HG03342 (cell line): ENCODE results near the gene PTPN23.
A peak's percentile ranks its signal among the peaks of the same experiment; 100 is the strongest.

Experiments used
- ATAC-seq: cut with Tn5 transposase; IDR thresholded peaks from one replicate; pipeline ENCODE4 v1.9.1; 2021; ENCODE audit warnings: mild to moderate bottlenecking, moderate library complexity; ENCODE audit not compliant: unreplicated experiment

The PTPN23 gene

DNA sequence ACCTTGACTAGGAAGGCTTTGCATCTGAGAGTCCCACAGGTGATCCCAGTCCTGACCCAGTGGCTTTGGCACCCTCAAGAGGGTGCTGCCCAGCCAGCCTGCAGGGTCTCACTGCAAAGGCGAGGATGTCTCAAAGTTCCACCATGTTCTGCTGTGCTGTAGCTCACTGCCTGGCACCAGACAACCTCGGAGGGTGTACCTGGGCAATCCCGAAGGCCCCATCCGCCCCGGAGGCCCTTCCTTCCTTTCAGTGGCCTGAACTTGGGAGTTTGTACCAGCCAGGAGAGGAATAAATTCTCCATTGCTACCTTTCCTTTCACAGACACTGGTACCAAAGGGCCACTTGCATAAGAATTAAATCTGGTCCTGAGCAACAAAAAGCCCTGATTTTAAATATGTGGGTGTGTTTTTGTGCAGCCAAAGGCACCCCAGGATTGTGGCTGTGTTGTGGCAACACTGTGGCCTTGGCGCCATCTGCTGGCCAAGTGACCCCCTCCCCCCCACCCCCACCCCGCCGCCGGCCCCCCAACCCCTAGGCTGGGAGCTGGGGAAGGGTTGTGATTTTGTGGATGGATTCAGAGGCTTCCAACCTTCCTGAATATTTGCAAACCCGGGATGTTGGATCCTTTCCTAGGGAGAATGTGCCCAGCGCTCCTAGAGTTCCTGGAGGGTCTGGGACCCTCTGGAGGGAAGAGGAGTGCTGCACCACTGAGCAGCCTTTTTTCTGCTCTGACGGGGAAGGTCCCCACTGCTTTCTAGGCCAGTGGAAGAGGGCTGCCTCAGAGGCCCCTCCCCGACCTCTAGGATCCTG is 9.7 kb upstream of the PTPN23 start:
- ATAC-seq = no peak

DNA sequence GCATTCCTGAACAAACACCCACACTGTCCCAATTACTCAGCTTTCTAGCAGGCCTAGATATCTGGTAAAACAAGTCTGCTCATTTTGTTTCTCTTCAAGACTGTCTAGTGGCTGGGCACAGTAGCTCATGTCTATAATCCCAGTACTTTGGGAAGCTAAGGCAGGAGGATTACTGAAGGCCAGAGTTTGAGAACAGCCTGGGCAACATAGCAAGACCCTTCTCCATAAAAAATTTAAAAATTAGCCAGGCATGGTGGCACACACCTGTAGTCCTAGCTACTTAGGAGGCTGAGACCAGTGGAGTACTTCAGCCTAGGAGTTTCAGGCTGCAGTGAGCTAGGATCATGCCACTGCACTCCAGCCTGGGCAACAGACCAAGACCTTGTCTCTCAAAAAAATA is 6.2 kb upstream of the PTPN23 start:
- no peak for ATAC-seq

DNA sequence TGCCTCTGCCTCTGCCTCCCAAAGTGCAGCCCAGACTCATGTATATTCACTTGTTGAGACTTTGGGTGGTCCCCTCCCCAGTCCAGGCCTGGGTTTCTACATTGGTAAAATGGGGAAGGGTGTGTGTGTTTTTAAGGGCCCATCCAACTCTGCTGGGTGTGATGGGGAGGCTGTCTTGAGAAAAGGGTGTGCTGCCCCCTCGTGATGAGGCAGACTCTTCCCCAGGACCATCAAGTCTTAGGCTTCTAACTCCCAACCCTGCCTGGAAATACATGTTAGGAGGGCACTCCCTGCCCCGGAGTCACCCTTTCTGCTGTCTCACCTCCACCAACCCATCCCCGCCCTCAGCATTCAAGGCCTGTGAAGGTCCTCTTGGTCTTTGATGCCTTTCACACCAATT is 4.4 kb upstream of the PTPN23 start:
- ATAC-seq = no peak

DNA sequence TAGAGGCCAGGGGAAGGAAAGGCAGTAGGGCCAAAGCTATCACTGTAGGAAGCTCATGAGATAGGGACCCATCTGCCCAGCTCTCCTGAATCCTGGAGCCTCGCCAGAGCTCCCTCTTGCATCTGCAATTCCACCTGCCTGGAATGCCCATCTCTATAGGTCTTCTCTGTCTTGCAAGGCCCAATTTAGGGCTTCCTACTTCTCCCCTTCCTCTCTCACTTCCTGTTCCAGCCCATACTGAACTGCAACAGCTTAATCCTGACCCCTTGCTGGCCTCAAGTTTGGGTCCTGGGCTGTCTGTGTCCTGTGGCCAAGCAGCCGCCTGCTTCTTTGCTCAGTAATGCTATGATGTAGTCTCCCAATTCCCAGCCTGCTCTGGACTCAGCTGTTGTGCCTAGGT is 3.6 kb upstream of the PTPN23 start:
- no peak for ATAC-seq

DNA sequence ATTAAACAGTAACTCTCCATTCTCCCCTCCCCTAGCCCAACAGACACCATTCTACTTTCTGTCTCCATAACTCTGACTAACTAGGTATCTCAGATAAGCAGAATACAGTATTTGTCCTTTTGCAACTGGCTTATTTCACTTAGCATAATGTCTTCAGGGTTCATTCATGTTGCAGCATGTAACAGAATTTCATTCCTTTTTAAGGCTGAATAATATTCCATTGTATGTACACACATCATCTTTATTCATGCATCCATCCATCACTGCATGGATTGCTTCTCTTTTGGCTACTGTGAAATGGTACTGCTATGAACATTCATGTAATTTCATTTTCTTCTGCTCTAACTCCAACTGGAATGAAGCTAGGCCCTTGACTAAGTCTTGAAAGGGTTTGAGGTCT is 2.0 kb upstream of the PTPN23 start:
- ATAC-seq = no peak

DNA sequence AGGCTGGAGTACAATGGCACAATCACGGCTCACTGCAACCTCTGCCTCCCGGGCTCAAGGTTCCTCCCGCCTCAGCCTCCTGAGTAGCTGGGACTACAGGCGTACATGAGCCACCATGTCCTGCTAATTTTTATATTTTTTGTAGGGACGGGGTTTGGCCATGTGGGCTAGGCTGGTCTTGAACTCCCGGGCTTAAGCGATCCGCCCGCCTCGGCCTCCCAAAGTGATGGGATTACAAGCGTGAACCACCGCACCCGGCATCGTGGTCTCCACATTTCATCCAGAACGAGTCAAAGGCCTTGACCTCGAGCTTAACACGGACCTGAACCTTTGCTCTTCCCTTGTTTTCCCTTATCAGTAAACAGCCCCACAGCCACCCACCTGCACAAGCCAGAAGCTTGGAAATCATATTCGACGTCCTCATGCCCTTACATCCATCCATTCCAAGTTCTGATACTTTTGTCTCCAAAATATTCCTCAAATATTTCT is 1.4 kb upstream of the PTPN23 start:
- ATAC-seq = no peak

DNA sequence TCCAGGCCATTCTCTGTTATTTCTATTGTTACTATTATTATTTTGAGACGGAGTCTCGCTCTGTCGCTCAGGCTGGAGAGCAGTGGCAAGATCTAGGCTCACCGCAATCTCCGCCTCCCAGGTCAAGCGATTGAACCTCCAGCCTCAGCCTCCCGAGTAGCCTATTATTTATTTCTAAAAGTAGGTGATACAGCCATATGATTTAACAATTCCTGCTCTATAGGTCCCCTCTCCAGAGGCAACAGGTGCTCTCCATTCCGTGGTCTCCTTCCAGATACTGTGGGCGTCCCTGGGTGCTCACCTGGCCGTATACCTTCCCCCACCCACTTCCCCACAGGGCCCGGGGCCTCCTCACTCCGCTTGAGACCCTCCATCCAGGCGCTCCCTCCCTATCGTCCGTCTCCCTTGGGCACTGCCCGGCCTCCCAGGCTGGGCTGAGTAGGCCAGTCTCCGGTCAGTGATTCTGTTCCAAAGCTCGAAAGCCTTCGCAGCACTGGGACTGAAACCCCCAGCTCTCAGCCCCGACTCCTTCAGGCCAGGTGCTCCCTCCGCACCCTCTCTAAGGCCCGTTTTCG is 708 bp upstream of the PTPN23 start:
- no peak for ATAC-seq

DNA sequence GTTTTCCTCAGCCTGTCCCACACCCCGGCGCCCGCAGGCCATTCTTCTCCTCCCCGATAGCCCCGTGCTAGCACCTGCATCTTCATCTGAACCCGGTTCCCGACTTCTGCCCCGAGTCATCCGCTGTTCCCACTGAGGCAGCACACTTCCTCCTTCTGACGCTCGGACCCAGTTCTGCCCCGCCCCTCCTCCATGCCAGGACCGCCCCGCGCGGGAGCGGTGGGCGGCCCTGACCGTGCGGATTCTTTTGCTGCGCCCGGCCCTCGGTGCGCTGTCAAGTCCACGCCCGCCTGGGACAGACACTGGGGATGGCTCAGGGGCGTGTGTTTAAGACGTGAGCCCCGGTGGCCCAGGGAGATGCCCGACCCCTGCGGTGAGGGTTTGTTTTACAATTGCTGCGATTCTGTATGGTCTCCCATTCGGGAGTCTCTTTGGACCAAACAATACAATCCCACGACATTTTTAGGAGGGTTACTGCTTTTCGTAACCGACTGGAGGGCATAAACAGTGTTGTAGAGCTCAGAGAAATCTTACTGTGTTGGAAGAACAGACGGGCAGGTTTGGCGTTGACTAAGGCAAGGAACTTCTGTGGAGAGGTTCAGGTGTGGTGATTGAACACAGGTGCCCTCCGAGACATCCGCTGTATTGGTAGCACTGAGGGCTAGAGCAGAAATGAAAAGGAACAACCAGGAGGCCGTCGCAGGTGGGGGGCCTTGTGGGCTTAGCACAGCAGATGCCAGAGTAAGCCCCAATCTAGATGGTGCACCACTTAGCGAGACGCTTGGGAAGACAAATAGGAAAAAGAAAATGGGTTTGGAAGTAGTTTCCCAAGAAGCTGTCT is 716 bp downstream of the PTPN23 start:
- ATAC-seq = peak; percentile 57

DNA sequence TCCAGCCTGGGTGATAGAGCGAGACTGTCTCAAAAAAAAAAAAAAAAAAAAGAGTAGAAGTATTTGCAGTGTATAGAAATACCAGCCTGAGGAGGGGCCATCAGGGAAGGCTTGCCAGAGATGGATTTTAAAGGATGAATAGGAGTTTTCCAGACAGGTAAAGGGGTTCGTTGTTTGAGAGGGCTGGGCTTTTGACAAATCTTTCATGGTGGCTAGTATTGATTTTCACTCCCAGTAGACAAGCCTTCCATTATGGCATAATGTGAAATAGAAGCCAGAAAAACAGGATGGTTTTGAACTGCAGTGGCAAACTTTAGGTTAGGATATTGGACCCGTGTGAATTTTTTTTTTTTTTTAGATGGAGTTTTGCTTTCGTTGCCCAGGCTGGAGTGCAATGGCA is 3.6 kb downstream of the PTPN23 start:
- ATAC-seq = no peak

DNA sequence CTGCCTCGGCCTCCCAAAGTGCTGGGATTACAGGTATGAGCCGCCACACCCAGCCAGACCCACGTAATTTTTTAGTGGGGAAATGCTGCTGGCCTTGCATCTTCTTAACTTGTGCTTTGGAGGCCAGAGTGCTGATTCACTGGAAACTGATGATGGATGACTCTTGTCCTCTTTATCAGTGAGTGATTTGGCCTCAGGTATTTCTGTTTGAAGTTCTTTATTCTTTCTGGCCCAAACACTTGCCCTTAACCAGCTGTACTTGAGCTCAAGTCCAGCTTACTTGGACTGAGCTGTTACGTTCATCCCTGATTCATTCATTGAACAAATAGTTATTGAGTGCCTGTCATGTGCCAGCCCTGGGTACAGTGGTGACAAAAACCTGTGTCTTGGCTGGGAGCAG is 4.2 kb downstream of the PTPN23 start:
- ATAC-seq = no peak

DNA sequence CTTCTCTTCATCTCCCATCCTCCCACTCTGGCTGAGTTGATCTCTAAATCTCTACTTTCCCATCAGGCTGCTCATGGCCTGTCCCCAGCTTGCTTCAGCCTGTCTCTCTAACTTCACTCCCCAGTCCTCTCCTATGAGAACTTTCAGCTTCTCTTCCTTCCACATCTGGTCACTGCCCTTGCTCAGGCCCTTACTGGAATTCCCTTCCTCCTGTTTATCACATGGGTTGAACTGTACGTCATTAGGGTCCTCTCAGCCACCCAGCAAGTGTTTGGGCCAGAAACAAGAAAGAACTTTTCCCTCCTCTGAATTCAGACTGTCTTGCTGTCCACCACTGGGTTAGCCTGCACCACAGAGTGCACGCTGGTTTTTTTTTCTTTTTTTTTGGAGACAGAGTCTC is 5.0 kb downstream of the PTPN23 start:
- ATAC-seq = no peak

DNA sequence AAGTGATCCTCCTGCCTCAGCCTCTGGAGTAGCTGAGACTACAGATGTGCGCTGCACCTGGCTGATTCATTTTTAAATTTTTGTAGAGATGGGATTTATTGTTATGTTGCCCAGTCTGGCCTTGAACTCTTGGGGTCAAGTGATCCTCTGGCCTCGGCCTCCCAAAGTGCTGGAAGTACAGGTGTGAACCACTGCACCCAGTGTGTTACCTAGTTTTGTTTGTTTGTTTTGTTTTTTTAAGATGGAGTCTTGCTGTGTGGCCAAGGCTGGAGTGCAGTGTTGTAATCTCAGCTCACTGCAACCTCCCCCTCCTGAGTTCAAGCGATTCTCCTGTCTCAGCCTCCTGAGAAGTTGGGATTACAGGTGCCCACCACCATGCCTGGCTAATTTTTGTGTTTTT is 12.1 kb downstream of the PTPN23 start:
- ATAC-seq = no peak

DNA sequence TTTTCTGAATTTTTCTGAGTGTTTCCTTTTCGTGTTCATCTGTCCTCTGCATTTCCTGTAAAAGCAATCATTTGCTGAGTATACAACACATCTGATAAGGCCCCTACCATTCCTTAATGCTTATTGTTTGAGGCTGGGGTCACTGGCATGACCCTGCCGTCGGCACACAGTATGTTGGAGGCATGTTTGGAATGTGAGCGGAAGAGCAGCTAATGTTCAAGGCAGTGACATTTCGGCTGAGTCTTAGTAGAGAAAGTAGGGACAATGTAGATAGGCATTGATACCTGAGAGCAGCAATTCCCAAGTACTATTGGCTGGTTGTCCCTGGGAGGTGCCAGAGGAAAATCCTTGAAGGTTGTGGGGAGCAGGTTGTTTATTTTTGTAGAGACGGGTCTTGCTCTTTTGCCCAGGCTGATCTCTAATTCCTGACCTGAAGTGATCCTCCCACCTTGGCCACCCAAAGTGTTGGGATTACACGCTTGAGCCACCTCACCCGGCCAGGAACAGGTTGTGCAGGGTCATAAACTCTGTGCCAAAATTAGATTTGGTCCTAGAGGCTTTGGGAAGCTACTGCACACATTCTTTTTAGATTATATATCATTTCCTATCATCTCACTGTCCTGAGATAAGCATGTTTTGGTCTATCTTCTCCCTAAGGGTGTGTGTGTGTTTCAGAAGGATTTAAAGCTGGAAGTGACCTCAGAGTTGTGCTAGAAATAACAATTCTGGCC is 13.5 kb downstream of the PTPN23 start:
- ATAC-seq = no peak

DNA sequence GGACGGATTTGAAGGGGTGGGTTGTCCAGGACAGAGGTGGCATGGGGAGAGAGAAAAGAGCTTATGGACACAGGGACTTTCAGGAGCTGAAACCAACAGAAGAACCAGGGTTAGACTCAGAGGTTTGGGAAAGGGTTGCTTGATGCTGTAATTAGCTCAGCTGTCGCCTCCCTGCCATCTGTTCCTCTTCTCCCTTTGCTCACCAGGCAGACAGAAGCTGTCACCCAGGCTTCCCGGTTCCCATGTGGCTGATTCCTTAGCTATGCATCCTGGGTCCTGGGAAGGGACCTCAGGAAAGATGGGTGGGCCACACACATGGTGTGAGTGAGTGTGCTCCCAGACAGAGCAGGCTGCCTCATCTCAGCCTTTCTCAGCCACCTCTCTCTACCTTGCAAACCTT is 14.1 kb downstream of the PTPN23 start:
- ATAC-seq = no peak

DNA sequence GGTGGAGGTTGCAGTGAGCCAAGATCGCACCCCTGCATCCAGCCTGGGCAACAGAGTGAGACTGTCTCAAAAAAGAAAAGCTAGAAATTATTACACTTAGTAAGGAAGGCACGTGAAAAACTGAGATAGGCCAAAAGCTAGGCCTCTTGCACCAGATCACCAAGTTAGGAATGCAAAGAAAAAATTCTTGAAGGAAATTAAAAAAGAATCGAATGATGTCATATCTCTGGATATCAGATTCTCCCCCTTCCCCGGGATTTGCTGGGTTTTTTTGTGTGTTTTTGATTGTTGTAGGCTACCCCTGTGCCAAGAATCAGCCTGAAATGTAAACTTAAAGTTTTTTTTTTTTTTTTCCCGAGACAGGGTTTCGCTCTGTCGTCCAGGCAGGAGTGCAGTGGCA is 17.4 kb downstream of the PTPN23 start:
- no peak for ATAC-seq

DNA sequence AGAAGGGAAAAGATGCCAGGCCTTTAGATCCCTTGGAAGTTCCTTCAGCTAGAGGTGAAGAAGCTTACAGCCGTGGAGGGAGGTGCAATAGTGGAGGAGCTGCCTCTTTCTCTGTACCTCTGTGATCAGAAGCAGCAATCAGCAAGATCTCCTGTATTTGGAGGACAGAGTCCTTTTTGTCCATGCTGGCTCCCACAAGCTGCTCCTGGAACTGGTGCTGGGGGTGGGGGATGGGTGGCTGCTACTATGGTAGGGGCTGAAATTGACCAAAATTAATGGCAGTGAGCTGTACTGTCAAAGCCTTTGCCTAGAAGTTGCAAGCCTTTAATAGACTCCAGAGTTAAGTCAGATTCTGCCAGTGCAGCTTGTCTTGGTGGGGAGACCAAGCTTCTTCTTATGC is 18.2 kb downstream of the PTPN23 start:
- ATAC-seq = no peak

DNA sequence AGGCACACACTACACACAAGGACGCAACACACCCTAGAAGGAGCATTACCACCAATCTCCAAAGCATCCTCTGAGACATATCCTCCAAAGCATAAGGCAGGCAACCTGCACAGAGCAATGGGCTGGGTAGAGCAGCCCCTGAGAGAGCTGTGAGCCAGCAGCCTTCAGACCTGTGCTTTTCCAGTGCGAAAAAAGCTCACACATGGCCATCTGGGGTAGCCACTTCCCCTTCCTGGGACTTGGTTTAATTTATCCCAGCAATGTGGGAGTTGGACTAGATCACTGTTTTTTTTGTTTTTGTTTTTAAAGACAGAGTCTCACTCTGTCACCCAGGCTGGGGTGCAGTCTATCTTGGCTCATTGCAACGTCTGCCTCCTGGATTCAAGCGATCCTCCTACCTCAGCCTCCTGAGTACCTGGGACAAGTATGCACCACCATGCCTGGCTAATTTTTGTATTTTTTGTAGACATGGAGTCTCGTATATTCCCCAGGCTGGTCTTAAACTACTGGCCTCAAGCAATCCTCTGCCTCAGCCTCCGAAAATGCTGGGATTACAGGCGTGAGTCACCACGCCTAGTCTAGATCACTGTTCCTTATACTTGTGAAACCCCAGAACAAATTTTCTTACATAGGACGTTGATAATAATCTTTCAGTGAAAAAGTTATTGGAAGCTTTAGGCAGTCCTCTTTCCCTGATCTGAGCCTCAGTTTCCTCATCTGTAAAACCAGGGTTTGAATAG is 18.9 kb downstream of the PTPN23 start:
- ATAC-seq = no peak

DNA sequence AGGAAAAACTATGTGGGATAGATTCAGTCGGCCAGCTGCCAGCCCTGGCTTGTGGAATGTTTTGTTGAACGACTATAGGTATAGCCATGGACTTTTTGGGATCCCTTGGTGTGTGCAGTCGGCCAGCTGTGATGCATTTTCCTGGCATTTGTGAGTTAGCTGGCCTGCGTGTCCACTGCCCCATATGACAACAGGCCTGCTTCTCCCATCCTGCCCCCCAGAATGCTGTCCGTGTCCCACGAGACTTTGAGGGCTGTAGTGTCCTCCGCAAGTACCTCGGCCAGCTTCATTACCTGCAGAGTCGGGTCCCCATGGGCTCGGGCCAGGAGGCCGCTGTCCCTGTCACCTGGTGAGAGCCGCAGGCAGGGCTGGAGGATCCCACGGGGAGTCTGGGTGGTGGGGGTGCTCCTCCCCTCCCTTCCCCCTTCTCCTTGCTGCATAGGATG is 23.6 kb downstream of the PTPN23 start:
- no peak for ATAC-seq

DNA sequence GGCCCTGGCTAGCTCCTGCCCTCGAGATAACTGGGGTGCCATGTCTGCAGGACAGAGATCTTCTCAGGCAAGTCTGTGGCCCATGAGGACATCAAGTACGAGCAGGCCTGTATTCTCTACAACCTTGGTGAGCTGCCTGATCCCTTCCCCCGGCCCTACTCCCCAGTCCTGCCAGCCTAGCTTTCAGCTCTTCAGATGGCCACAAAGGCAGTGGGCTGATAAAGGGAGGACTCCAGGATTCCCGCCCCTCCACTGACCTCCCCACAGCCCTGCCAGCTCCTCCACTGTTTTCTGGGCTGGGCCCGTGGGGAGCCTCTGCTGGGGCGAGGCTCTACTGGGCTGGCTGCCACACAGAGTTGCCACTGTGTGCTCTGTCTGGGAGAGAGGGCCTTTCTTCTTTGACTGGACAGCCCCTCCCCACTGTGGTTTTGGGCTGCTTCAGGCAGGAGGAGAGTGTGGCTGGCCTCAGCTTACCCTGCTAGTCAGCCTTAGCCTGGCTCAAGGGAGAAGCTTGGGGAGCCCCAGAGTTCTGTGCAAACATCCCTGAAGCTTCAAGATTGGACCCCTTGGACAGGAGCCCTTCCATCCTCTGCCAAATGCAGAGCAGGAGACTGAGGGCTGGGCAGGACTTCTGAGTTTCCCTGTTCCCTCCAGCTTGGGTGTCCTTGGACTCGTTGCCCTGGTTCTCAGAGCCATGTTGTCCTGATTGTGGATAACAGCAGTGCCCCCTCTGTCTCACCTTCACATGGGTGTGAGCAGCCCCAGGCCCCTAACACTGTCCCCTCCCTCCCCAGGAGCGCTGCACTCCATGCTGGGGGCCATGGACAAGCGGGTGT is 24.4 kb downstream of the PTPN23 start:
- no peak for ATAC-seq
